ENCODE measurements around the gene NEK9. TPM values are rescaled to one million over a fixed set of nuclear protein-coding genes. Genes with fewer than 3 reads are reported as not detected.
A peak's percentile ranks its signal among the peaks of the same experiment; 100 is the strongest.

The NEK9 gene
- total and polyA plus RNA-seq, 2 experiments from 2014 or later, result 16.3 to 31.1 TPM

- no peak for TF ChIP-seq ZNF462 (CRISPR knock-in tag; IDR thresholded peaks at IDR 0.05)
- TF ChIP-seq JUNB (IDR thresholded peaks at IDR 0.05; ENCODE audit: unreplicated experiment), result no peak
- no peak for TF ChIP-seq CTCF (conservative IDR thresholded peaks at IDR 0.05; ENCODE audit: low read depth in 2 of 2)
- no peak for TF ChIP-seq CREB1 (CRISPR knock-in tag; IDR thresholded peaks at IDR 0.05; ENCODE audit: low read depth)
- TF ChIP-seq ZNF331 (CRISPR knock-in tag; IDR thresholded peaks at IDR 0.05; ENCODE audit: low read depth), result no peak
- TF ChIP-seq EZH2phosphoT487 (IDR thresholded peaks at IDR 0.05; ENCODE audit: unreplicated experiment), result no peak
Observed at GRCh38 chr14:75128596-75128990, 1.7 kb upstream of the NEK9 start (continued).

GRCh38 chr14:75127903-75128595 lies 1.2 kb upstream of the NEK9 start:
- H3K4me2 ChIP-seq, result peak overlapping the region; percentile 80
- no peak overlapping the region for H3K27ac ChIP-seq (ENCODE audit: low read depth)
- Mint-ChIP-seq H3K27ac (peak overlapping the region; percentile 87), H3K4me1 (peaks cover 22% of the 10 kb centered on the region), H3K36me3 (ENCODE audit: low read depth) (peaks cover 9% of the 10 kb centered on the region), H3K9me3 (peaks cover under 1% of the 10 kb centered on the region; the same call in 1 of the 3 replicates), H3K4me3 (peak overlapping the region; percentile 96), H3K27me3 (ENCODE audit: insufficient read depth, low read depth, poor library complexity) (peaks cover 5% of the 10 kb centered on the region)
- no peaks in the 10 kb centered on the region; the same call in 1 of the 2 replicates for H4K20me1 ChIP-seq (replicated peaks; ENCODE audit: insufficient read depth)
- no peaks in the 10 kb centered on the region for H3K36me3 ChIP-seq (ENCODE audit: insufficient read depth)
- H3K4me3 ChIP-seq, result peak overlapping the region; percentile 81
- H3K4me1 ChIP-seq (ENCODE audit: insufficient read depth), result peaks cover 15% of the 10 kb centered on the region
- no peak overlapping the region for H2AFZ ChIP-seq
- DNase-seq (ENCODE audit: low spot score) (no peak), ATAC-seq (no peak)
- H3K27me3 ChIP-seq (ENCODE audit: insufficient read depth), result no peaks in the 10 kb centered on the region
- H3K9me2 ChIP-seq (ENCODE audit: insufficient read depth), result no peaks in the 10 kb centered on the region
- peaks cover 4% of the 10 kb centered on the region; the same call in 1 of the 2 replicates for H3F3A ChIP-seq (replicated peaks; ENCODE audit: low read depth)
- H3K79me2 ChIP-seq (replicated peaks; ENCODE audit: insufficient read depth), result peaks cover 10% of the 10 kb centered on the region
- TF ChIP-seq NANOG (IDR thresholded peaks at IDR 0.05; ENCODE audit: borderline replicate concordance) (no peak), EZH2phosphoT487 (IDR thresholded peaks at IDR 0.05; ENCODE audit: unreplicated experiment) (no peak), CREB1 (CRISPR knock-in tag; IDR thresholded peaks at IDR 0.05; ENCODE audit: low read depth) (no peak), CTCF (conservative IDR thresholded peaks at IDR 0.05; ENCODE audit: low read depth in 2 of 2) (no peak), STAT1 (IDR thresholded peaks at IDR 0.05; ENCODE audit: unreplicated experiment) (no peak), POLR2AphosphoS5 (IDR thresholded peaks at IDR 0.05; ENCODE audit: low read depth) (no peak), REST (IDR thresholded peaks at IDR 0.05; ENCODE audit: unreplicated experiment) (no peak), JUNB (IDR thresholded peaks at IDR 0.05; ENCODE audit: unreplicated experiment) (no peak)
